Suprapubic skin (tissue), 4 donors: ENCODE data around the gene CEP170B. TPM values are rescaled to one million over a fixed set of nuclear protein-coding genes. Genes with fewer than 3 reads are reported as not detected.
"Not testable (repeated sequence)": the region's sequence is repeated elsewhere in the genome, so short reads cannot be mapped to it uniquely, and the experiment has no call there.

Experiments
- DNase-seq, 2 donors: peaks; one replicate each; pipeline ENCODE4 v3.0.0-alpha.2; 2019; ENCODE audit warnings: low spot score in 2 of 2
- H3K27ac ChIP-seq: fragments of 200-600 bp; sonication (generic); one replicate; pipeline ENCODE4 v1.5.1; 2019
- H3K27me3 ChIP-seq: fragments of 200-600 bp; sonication (generic); one replicate; pipeline ENCODE4 v1.5.1; 2019
- H3K36me3 ChIP-seq: fragments of 200-600 bp; sonication (generic); one replicate; pipeline ENCODE4 v1.5.1; 2019
- H3K4me1 ChIP-seq: fragments of 200-600 bp; sonication (generic); one replicate; pipeline ENCODE4 v1.5.1; 2019
- H3K4me3 ChIP-seq: fragments of 200-600 bp; sonication (generic); one replicate; pipeline ENCODE4 v1.5.1; 2019; ENCODE audit warnings: mild to moderate bottlenecking
- H3K9me3 ChIP-seq: fragments of 200-600 bp; sonication (generic); one replicate; pipeline ENCODE4 v1.5.1; 2019
- CTCF ChIP-seq, 2 donors: fragments of 200-600 bp in 1 of 2; fragments of 450-650 bp in 1 of 2; sonication (generic) in 1 of 2; IDR thresholded peaks; one replicate each; pipeline ENCODE4 v1.5.1; 2016 to 2019; ENCODE audit warnings: antibody characterized with exemption in 2 of 2, mild to moderate bottlenecking in 1 of 2, moderate library complexity in 1 of 2
- EP300 ChIP-seq: sonication (generic); formaldehyde crosslinking; IDR thresholded peaks from one replicate; pipeline ENCODE4 v1.6.1; 2017; ENCODE audit warnings: antibody characterized with exemption
- POLR2A ChIP-seq, 2 donors: fragments of 450-650 bp; IDR thresholded peaks; one replicate each; pipeline ENCODE4 v1.6.1; 2017; ENCODE audit warnings: antibody characterized with exemption in 2 of 2, mild to moderate bottlenecking in 2 of 2, moderate library complexity in 2 of 2
- POLR2AphosphoS5 ChIP-seq, 3 donors: sonication (generic); formaldehyde crosslinking; IDR thresholded peaks; one replicate each; pipeline ENCODE4 v1.6.1; 2017; ENCODE audit warnings: antibody characterized with exemption in 3 of 3
- WGBS: methylation state at CpG from one replicate; pipeline ENCODE4 v1.1.5; 2018; 5-methylcytosine and 5-hydroxymethylcytosine counted together
- total RNA-seq, 4 donors: library from RNA; depleted of rRNA; stranded (reverse); fragments of >200 nt; gene quantifications; one replicate each; pipeline ENCODE4 v1.1.0, GENCODE V29; 2016

The CEP170B gene
- total RNA-seq, 4 donors from 2014 or later = 53.3 to 70.1 (median 60.4) TPM

- Histone ChIP-seq H3K4me1 (peaks cover 14% of the 10 kb centered on the region), H3K27ac (no peak overlapping the region), H3K9me3 (no peaks in the 10 kb centered on the region), H3K36me3 (peaks cover 78% of the 10 kb centered on the region), H3K4me3 (no peak overlapping the region), H3K27me3 (no peaks in the 10 kb centered on the region)
- no peak for DNase-seq
- 53% methylated on average over 2 of the region's 13 CpGs for WGBS
- no peak for TF ChIP-seq CTCF (IDR thresholded peaks at IDR 0.05)
- no peak for TF ChIP-seq EP300
- no peak for TF ChIP-seq POLR2A (IDR thresholded peaks at IDR 0.05)
- TF ChIP-seq POLR2AphosphoS5 (IDR thresholded peaks at IDR 0.05) = no peak
Measured at GRCh38 chr14:104882325-104882973, 17.4 kb downstream of the CEP170B start.

- DNase-seq = no peak
- Histone ChIP-seq H3K36me3 (peaks cover 79% of the 10 kb centered on the region), H3K4me1 (peaks cover 13% of the 10 kb centered on the region), H3K27me3 (no peaks in the 10 kb centered on the region), H3K4me3 (no peak overlapping the region), H3K27ac (no peak overlapping the region), H3K9me3 (no peaks in the 10 kb centered on the region)
- no CpG with 5 or more reads among the region's 38 CpGs for WGBS
- TF ChIP-seq POLR2AphosphoS5 (IDR thresholded peaks at IDR 0.05) (no peak), EP300 (no peak), POLR2A (IDR thresholded peaks at IDR 0.05) (no peak), CTCF (IDR thresholded peaks at IDR 0.05) (no peak)
Measured at GRCh38 chr14:104882991-104883660, 18.1 kb downstream of the CEP170B start.

- Histone ChIP-seq H3K36me3 (peaks cover 79% of the 10 kb centered on the region), H3K27ac (no peak overlapping the region), H3K9me3 (no peaks in the 10 kb centered on the region), H3K27me3 (no peaks in the 10 kb centered on the region), H3K4me1 (peaks cover 9% of the 10 kb centered on the region), H3K4me3 (no peak overlapping the region)
- WGBS = 78% methylated on average over 6 of the region's 49 CpGs
- no peak for DNase-seq
- TF ChIP-seq EP300 = no peak
- no peak for TF ChIP-seq POLR2AphosphoS5 (IDR thresholded peaks at IDR 0.05)
- no peak for TF ChIP-seq CTCF (IDR thresholded peaks at IDR 0.05)
- no peak for TF ChIP-seq POLR2A (IDR thresholded peaks at IDR 0.05)
Measured at GRCh38 chr14:104883681-104884361, 18.8 kb downstream of the CEP170B start.

- 90% methylated on average over 10 of the region's 34 CpGs for WGBS
- not testable (repeated sequence) for DNase-seq, H3K27me3 ChIP-seq, H3K27ac ChIP-seq, H3K4me1 ChIP-seq, H3K9me3 ChIP-seq, H3K4me3 ChIP-seq
- H3K36me3 ChIP-seq = peaks cover 81% of the 10 kb centered on the region
Measured at GRCh38 chr14:104884381-104884780, 19.3 kb downstream of the CEP170B start.

- Histone ChIP-seq H3K4me1 (peaks cover 9% of the 10 kb centered on the region), H3K27me3 (no peaks in the 10 kb centered on the region), H3K9me3 (no peaks in the 10 kb centered on the region), H3K4me3 (no peak overlapping the region), H3K36me3 (peaks cover 76% of the 10 kb centered on the region), H3K27ac (no peak overlapping the region)
- TF ChIP-seq POLR2AphosphoS5 (IDR thresholded peaks at IDR 0.05) (no peak), POLR2A (IDR thresholded peaks at IDR 0.05) (no peak), EP300 (no peak), CTCF (IDR thresholded peaks at IDR 0.05) (no peak)
- 85% methylated on average over 24 of the region's 38 CpGs for WGBS
- DNase-seq = no peak
Measured at GRCh38 chr14:104885031-104885972, 20.2 kb downstream of the CEP170B start.
